SU-DHL-6 (cell line): Measurements from ENCODE around the gene IGSF21.

Experiments
- CTCF ChIP-seq: fragments of 200-600 bp; sonication (generic); IDR thresholded peaks from one replicate; pipeline ENCODE4 v1.5.1; 2017; ENCODE audit warnings: antibody characterized with exemption, mild to moderate bottlenecking, low read length, moderate library complexity; ENCODE audit not compliant: insufficient read depth, poor library complexity, severe bottlenecking
- EZH2phosphoT487 ChIP-seq: fragments of 200-600 bp; sonication (generic), shearing (Covaris generic); conservative IDR thresholded peaks from 2 replicates; pipeline ENCODE4 v1.6.1; 2018; ENCODE audit warnings: mild to moderate bottlenecking, antibody characterized with exemption, low read length, moderate library complexity, mixed read lengths

GRCh38 chr1:18316764-18317163 is 209.2 kb downstream of the IGSF21 start:
- TF ChIP-seq CTCF (no peak), EZH2phosphoT487 (no peak)
